Measurements from ENCODE around the gene TMEM144.

GRCh38 chr4:158304694-158305093 lies 94.4 kb downstream of the TMEM144 start:
- no peak for TF ChIP-seq CTCF (IDR thresholded peaks at IDR 0.05)
- no peak for TF ChIP-seq POLR2A (IDR thresholded peaks at IDR 0.05)
